Gastroesophageal sphincter (tissue), 4 donors: ENCODE results near the gene CIB4. TPM values are rescaled to one million over a fixed set of nuclear protein-coding genes. Genes with fewer than 3 reads are reported as not detected.

Source experiments
- ATAC-seq: fragments of 150-250 bp; one replicate; pipeline ENCODE4 v1.9.1; 2016; ENCODE audit warnings: mild to moderate bottlenecking, moderate library complexity
- H3K27ac ChIP-seq, 4 donors: fragments of 200-600 bp; sonication (generic) in 3 of 4; 1 replicate in 3 of 4; 2 replicates in 1 of 4; pipeline ENCODE4 v1.5.1; 2016 to 2019
- H3K27me3 ChIP-seq: fragments of 200-600 bp; sonication (generic); one replicate; pipeline ENCODE4 v1.5.1; 2019
- H3K36me3 ChIP-seq, 2 donors: fragments of 200-600 bp; sonication (generic); one replicate each; pipeline ENCODE4 v1.5.1; 2019; ENCODE audit warnings: control low read depth in 1 of 2
- H3K4me1 ChIP-seq, 3 donors: fragments of 200-600 bp; sonication (generic); 1 replicate in 2 of 3; 2 replicates in 1 of 3; pipeline ENCODE4 v1.5.1; 2016 to 2019; ENCODE audit warnings: control low read depth in 2 of 3
- H3K4me3 ChIP-seq, 2 donors: fragments of 200-600 bp; sonication (generic); one replicate each; pipeline ENCODE4 v1.5.1; 2019; ENCODE audit warnings: mild to moderate bottlenecking in 1 of 2, moderate library complexity in 1 of 2
- H3K9me3 ChIP-seq, 3 donors: fragments of 200-600 bp; sonication (generic); one replicate each; pipeline ENCODE4 v1.5.1; 2017 to 2019; ENCODE audit warnings: control low read depth in 2 of 3
- CTCF ChIP-seq, 4 experiments: fragments of 200-600 bp in 2 of 4; fragments of 450-650 bp in 2 of 4; sonication (generic) in 1 of 4; IDR thresholded peaks; one replicate each; pipeline ENCODE4 v1.5.1; 2017 to 2019; ENCODE audit warnings: antibody characterized with exemption in 4 of 4, mild to moderate bottlenecking in 2 of 4, moderate library complexity in 2 of 4
- EP300 ChIP-seq: sonication (generic); formaldehyde crosslinking; IDR thresholded peaks from one replicate; pipeline ENCODE4 v1.6.1; 2017; ENCODE audit warnings: antibody characterized with exemption, mild to moderate bottlenecking
- POLR2A ChIP-seq, 2 donors: fragments of 450-650 bp; IDR thresholded peaks; one replicate each; pipeline ENCODE4 v1.6.1; 2017; ENCODE audit warnings: antibody characterized with exemption in 2 of 2, mild to moderate bottlenecking in 2 of 2, moderate library complexity in 1 of 2
- POLR2AphosphoS5 ChIP-seq: sonication (generic); formaldehyde crosslinking; IDR thresholded peaks from one replicate; pipeline ENCODE4 v1.6.1; 2017; ENCODE audit warnings: antibody characterized with exemption
- WGBS, 2 donors: methylation state at CpG; one replicate each; pipeline ENCODE4 v1.1.5; 2018; ENCODE audit warnings: low coverage in 1 of 2; 5-methylcytosine and 5-hydroxymethylcytosine counted together
- total RNA-seq, 4 donors: library from RNA; depleted of rRNA; stranded (reverse); fragments of >200 nt; gene quantifications; one replicate each; pipeline ENCODE4 v1.1.0, GENCODE V29; 2016

The CIB4 gene
- total RNA-seq, 4 donors from 2014 or later, result not detected

- no peaks in the 10 kb centered on the region for H3K27me3 ChIP-seq
- no peak overlapping the region for H3K27ac ChIP-seq
- H3K4me1 ChIP-seq, result peaks cover 0 to 21% (median 3%) of the 10 kb centered on the region in 3 donors
- WGBS, 2 donors, result 88 to 91% methylated on average over 1 to 4 of the region's 5 CpGs
- no peak overlapping the region for H3K4me3 ChIP-seq
- no peaks in the 10 kb centered on the region for H3K9me3 ChIP-seq
- no peak for ATAC-seq
- no peaks in the 10 kb centered on the region for H3K36me3 ChIP-seq
- TF ChIP-seq EP300, result no peak
- TF ChIP-seq POLR2A (IDR thresholded peaks at IDR 0.05), result no peak
- TF ChIP-seq CTCF (IDR thresholded peaks at IDR 0.05), result no peak
- TF ChIP-seq POLR2AphosphoS5, result no peak
Measured at GRCh38 chr2:26685341-26685740, 44.2 kb upstream of the CIB4 start.

- Histone ChIP-seq H3K27ac (no peak overlapping the region), H3K27me3 (no peaks in the 10 kb centered on the region), H3K36me3 (no peaks in the 10 kb centered on the region), H3K4me3 (no peak overlapping the region), H3K9me3 (no peaks in the 10 kb centered on the region), H3K4me1 (peaks cover 0 to 21% (median 3%) of the 10 kb centered on the region in 3 donors)
- TF ChIP-seq POLR2AphosphoS5 (no peak), EP300 (no peak), POLR2A (IDR thresholded peaks at IDR 0.05) (no peak), CTCF (IDR thresholded peaks at IDR 0.05) (no peak)
- ATAC-seq, result no peak
- 93 to 100% methylated on average over 3 of the region's 6 CpGs for WGBS, 2 donors
Measured at GRCh38 chr2:26683583-26683982, 42.4 kb upstream of the CIB4 start.

GRCh38 chr2:26682155-26682554 lies 41.0 kb upstream of the CIB4 start:
- TF ChIP-seq CTCF (IDR thresholded peaks at IDR 0.05), result no peak
- TF ChIP-seq POLR2AphosphoS5, result no peak
- no peak for TF ChIP-seq EP300
- no peak for TF ChIP-seq POLR2A (IDR thresholded peaks at IDR 0.05)
- whole genome bisulfite sequencing, 2 donors, result 56 to 66% methylated on average over 3 to 7 of the region's 8 CpGs
- H3K27me3 ChIP-seq, result no peaks in the 10 kb centered on the region
- peaks cover 0 to 21% (median 3%) of the 10 kb centered on the region in 3 donors for H3K4me1 ChIP-seq
- no peak overlapping the region for H3K27ac ChIP-seq
- H3K9me3 ChIP-seq, result peaks cover 0 to 5% (median 0%) of the 10 kb centered on the region in 3 donors
- H3K4me3 ChIP-seq, result no peak overlapping the region
- no peaks in the 10 kb centered on the region for H3K36me3 ChIP-seq
- no peak for ATAC-seq

- no peak for TF ChIP-seq CTCF (IDR thresholded peaks at IDR 0.05)
- TF ChIP-seq POLR2AphosphoS5, result no peak
- TF ChIP-seq EP300, result no peak
- no peak for TF ChIP-seq POLR2A (IDR thresholded peaks at IDR 0.05)
- Histone ChIP-seq H3K4me1 (peaks cover 0 to 17% (median 3%) of the 10 kb centered on the region in 3 donors), H3K27me3 (no peaks in the 10 kb centered on the region), H3K9me3 (peaks cover 0 to 5% (median 0%) of the 10 kb centered on the region in 3 donors), H3K27ac (no peak overlapping the region), H3K4me3 (no peak overlapping the region), H3K36me3 (no peaks in the 10 kb centered on the region)
- WGBS, 2 donors, result 55% methylated on average over 2 of the region's 3 CpGs; no CpG with 5 or more reads in 1 of the 2 donors
- no peak for ATAC-seq
Measured at GRCh38 chr2:26681656-26682055, 40.5 kb upstream of the CIB4 start.

GRCh38 chr2:26679867-26680266 lies 38.7 kb upstream of the CIB4 start:
- Histone ChIP-seq H3K9me3 (peaks cover 0 to 5% (median 0%) of the 10 kb centered on the region in 3 donors), H3K36me3 (no peaks in the 10 kb centered on the region), H3K4me3 (no peak overlapping the region), H3K4me1 (peaks cover 0 to 10% (median 0%) of the 10 kb centered on the region in 3 donors), H3K27ac (no peak overlapping the region), H3K27me3 (no peaks in the 10 kb centered on the region)
- WGBS, 2 donors, result 69 to 83% methylated on average over 2 to 4 of the region's 4 CpGs
- TF ChIP-seq POLR2AphosphoS5 (no peak), EP300 (no peak), CTCF (IDR thresholded peaks at IDR 0.05) (no peak), POLR2A (IDR thresholded peaks at IDR 0.05) (no peak)
- ATAC-seq, result no peak
